Mammary epithelial cell (primary cell): ENCODE measurements around the gene MSANTD3.

Experiments
- EZH2 ChIP-seq: IDR thresholded peaks from 2 replicates; pipeline ENCODE4 v1.6.1; 2012; ENCODE audit warnings: low read length, inconsistent platforms, borderline replicate concordance
- TF ChIP-seq, protein P1 (sequence below), 2 donors: IDR thresholded peaks in 1 of 2; conservative IDR thresholded peaks in 1 of 2; 2 replicates each; pipeline ENCODE4 v1.5.1; 2011 to 2012; ENCODE audit warnings: inconsistent platforms in 2 of 2, low read length in 2 of 2, mild to moderate bottlenecking in 2 of 2, control low read depth in 1 of 2, low read depth in 1 of 2; ENCODE audit not compliant: insufficient read depth in 1 of 2; ENCODE audit errors: extremely low read depth in 1 of 2

- TF ChIP-seq, protein P1, sequence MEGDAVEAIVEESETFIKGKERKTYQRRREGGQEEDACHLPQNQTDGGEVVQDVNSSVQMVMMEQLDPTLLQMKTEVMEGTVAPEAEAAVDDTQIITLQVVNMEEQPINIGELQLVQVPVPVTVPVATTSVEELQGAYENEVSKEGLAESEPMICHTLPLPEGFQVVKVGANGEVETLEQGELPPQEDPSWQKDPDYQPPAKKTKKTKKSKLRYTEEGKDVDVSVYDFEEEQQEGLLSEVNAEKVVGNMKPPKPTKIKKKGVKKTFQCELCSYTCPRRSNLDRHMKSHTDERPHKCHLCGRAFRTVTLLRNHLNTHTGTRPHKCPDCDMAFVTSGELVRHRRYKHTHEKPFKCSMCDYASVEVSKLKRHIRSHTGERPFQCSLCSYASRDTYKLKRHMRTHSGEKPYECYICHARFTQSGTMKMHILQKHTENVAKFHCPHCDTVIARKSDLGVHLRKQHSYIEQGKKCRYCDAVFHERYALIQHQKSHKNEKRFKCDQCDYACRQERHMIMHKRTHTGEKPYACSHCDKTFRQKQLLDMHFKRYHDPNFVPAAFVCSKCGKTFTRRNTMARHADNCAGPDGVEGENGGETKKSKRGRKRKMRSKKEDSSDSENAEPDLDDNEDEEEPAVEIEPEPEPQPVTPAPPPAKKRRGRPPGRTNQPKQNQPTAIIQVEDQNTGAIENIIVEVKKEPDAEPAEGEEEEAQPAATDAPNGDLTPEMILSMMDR (conservative IDR thresholded peaks at IDR 0.05 in 1 of 2, IDR thresholded peaks at IDR 0.05 in 1 of 2; ENCODE audit: extremely low read depth in 1 of 2, insufficient read depth in 1 of 2, low read depth in 1 of 2, low read length in 2 of 2) = peak in 1 of 2 donors; percentile 12
- TF ChIP-seq EZH2 = no peak
Measured at GRCh38 chr9:100492952-100493351, 66.0 kb downstream of the MSANTD3 start.
